ENCODE results near the gene TCP11L2. TPM values are rescaled to one million over a fixed set of nuclear protein-coding genes. Genes with fewer than 3 reads are reported as not detected.

The TCP11L2 gene
- total RNA-seq, 1 donor from 2014 or later, result 7.8 TPM

DNA sequence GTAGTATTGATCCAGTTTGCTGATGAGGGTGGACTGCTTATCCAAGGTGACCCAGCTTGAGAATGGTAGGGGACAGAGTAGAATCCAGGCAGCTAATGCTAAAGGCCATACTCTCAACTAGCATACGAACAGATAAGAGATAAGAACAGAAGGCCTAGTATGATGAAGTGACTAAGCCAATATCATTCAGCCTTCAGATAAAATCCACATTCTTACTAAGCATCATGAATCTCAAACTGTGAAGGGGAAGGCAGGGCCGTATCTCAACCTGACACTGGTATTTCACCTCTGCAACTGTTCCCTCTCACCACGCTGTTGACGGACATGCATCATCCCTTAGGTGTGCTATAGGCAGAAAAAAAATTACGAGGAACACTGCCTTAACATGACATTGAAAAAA lies 46.6 kb upstream of the TCP11L2 start:
- peaks cover 21% of the 10 kb centered on the region for H3K4me1 ChIP-seq
- H3K36me3 ChIP-seq, result no peaks in the 10 kb centered on the region
- Mint-ChIP-seq H3K9me3 (peaks cover 3% of the 10 kb centered on the region), H3K27ac (no peak overlapping the region), H3K36me3 (no peaks in the 10 kb centered on the region), H3K27me3 (ENCODE audit: insufficient read depth, low read depth) (peaks cover 2% of the 10 kb centered on the region), H3K4me1 (peaks cover 10% of the 10 kb centered on the region), H3K4me3 (no peak overlapping the region)
- H3K4me3 ChIP-seq, result no peak overlapping the region
- no peak for DNase-seq (ENCODE audit: low spot score)
- H3K27ac ChIP-seq, result no peak overlapping the region
- H3K4me2 ChIP-seq, result no peak overlapping the region
- H3K27me3 ChIP-seq, result no peaks in the 10 kb centered on the region
- H3K79me2 ChIP-seq (ENCODE audit: low read depth), result no peaks in the 10 kb centered on the region
- H3K9ac ChIP-seq, result no peak overlapping the region
- peaks cover 11% of the 10 kb centered on the region for H3F3A ChIP-seq (ENCODE audit: low read depth)
- H4K20me1 ChIP-seq (ENCODE audit: low read depth), result no peaks in the 10 kb centered on the region
- H3K9me3 ChIP-seq (ENCODE audit: low read depth), result no peaks in the 10 kb centered on the region
- TF ChIP-seq, protein P1, sequence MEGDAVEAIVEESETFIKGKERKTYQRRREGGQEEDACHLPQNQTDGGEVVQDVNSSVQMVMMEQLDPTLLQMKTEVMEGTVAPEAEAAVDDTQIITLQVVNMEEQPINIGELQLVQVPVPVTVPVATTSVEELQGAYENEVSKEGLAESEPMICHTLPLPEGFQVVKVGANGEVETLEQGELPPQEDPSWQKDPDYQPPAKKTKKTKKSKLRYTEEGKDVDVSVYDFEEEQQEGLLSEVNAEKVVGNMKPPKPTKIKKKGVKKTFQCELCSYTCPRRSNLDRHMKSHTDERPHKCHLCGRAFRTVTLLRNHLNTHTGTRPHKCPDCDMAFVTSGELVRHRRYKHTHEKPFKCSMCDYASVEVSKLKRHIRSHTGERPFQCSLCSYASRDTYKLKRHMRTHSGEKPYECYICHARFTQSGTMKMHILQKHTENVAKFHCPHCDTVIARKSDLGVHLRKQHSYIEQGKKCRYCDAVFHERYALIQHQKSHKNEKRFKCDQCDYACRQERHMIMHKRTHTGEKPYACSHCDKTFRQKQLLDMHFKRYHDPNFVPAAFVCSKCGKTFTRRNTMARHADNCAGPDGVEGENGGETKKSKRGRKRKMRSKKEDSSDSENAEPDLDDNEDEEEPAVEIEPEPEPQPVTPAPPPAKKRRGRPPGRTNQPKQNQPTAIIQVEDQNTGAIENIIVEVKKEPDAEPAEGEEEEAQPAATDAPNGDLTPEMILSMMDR (IDR thresholded peaks at IDR 0.05), result no peak
- TF ChIP-seq EZH2phosphoT487 (IDR thresholded peaks at IDR 0.05) (no peak), EZH2 (IDR thresholded peaks at IDR 0.05) (no peak)
- H2AFZ ChIP-seq (replicated peaks), result no peak overlapping the region

DNA sequence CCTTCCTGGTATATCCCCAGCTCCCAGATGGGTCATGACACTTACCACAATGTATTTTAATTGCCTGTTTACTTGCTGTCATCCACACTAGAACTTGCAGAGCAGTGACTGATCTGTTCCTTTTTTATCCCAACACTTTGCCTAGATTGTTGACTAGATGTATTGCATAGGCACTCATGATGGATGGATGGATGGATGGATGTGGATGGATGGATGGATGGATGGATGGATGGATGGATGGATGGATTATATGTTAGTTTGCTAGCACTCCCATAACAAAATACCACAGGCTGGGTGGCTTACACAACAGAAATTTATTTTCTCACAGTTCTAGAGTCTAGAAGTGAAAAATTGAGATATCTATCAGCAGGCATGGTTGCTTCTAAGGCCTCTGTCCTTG lies 46.0 kb upstream of the TCP11L2 start:
- no peak overlapping the region for H3K27ac ChIP-seq
- Mint-ChIP-seq H3K4me1 (peaks cover 6% of the 10 kb centered on the region), H3K27me3 (ENCODE audit: insufficient read depth, low read depth) (peaks cover 2% of the 10 kb centered on the region), H3K9me3 (peaks cover 3% of the 10 kb centered on the region), H3K36me3 (no peaks in the 10 kb centered on the region), H3K27ac (no peak overlapping the region), H3K4me3 (no peak overlapping the region)
- no peaks in the 10 kb centered on the region for H3K36me3 ChIP-seq
- H3F3A ChIP-seq (ENCODE audit: low read depth), result peaks cover 11% of the 10 kb centered on the region
- H4K20me1 ChIP-seq (ENCODE audit: low read depth), result no peaks in the 10 kb centered on the region
- H3K9ac ChIP-seq, result no peak overlapping the region
- peaks cover 18% of the 10 kb centered on the region for H3K4me1 ChIP-seq
- H3K4me3 ChIP-seq, result no peak overlapping the region
- TF ChIP-seq EZH2 (IDR thresholded peaks at IDR 0.05) (no peak), EZH2phosphoT487 (IDR thresholded peaks at IDR 0.05) (no peak)
- TF ChIP-seq, protein P1 (IDR thresholded peaks at IDR 0.05), result no peak
- no peak overlapping the region for H3K4me2 ChIP-seq
- H3K9me3 ChIP-seq (ENCODE audit: low read depth), result no peaks in the 10 kb centered on the region
- no peak for DNase-seq (ENCODE audit: low spot score)
- H2AFZ ChIP-seq (replicated peaks), result no peak overlapping the region
- no peaks in the 10 kb centered on the region for H3K79me2 ChIP-seq (ENCODE audit: low read depth)
- no peaks in the 10 kb centered on the region for H3K27me3 ChIP-seq

DNA sequence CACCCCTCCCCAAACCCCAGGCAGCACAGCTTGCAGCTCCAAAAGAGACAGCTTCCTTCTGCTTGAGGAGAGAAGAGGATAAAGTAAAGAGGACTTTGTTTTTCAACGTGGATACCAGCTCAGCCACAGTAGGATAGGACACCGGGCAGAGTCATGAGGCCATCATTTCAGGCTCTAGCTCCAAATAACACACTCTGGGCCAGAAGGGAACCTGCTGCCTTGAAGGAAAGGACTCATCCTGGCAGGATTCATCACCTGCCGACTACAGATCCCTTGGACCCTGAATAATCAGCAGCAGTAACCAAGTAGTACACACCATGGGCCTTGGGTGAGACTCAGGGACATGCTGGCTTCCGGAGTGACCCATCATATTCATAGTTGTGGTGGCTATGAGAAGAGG lies 44.3 kb upstream of the TCP11L2 start:
- no peaks in the 10 kb centered on the region for H3K4me1 Mint-ChIP-seq
- H3K4me2 ChIP-seq, result no peak overlapping the region
- no peaks in the 10 kb centered on the region for H3K79me2 ChIP-seq (ENCODE audit: low read depth)
- DNase-seq (ENCODE audit: low spot score), result no peak
- no peaks in the 10 kb centered on the region for H3K36me3 Mint-ChIP-seq
- H3K27ac ChIP-seq, result no peak overlapping the region
- H3K27ac Mint-ChIP-seq, result no peak overlapping the region
- H3K4me1 ChIP-seq, result peaks cover 13% of the 10 kb centered on the region
- no peaks in the 10 kb centered on the region for H4K20me1 ChIP-seq (ENCODE audit: low read depth)
- no peak for TF ChIP-seq EZH2phosphoT487 (IDR thresholded peaks at IDR 0.05)
- TF ChIP-seq, protein P1 (IDR thresholded peaks at IDR 0.05), result no peak
- TF ChIP-seq EZH2 (IDR thresholded peaks at IDR 0.05), result no peak
- peaks cover 4% of the 10 kb centered on the region for H3K9me3 Mint-ChIP-seq
- no peaks in the 10 kb centered on the region for H3K9me3 ChIP-seq (ENCODE audit: low read depth)
- H3K9ac ChIP-seq, result no peak overlapping the region
- H3K36me3 ChIP-seq, result no peaks in the 10 kb centered on the region
- H2AFZ ChIP-seq (replicated peaks), result no peak overlapping the region
- H3K27me3 Mint-ChIP-seq (ENCODE audit: insufficient read depth, low read depth), result peaks cover 2% of the 10 kb centered on the region
- H3F3A ChIP-seq (ENCODE audit: low read depth), result peaks cover 11% of the 10 kb centered on the region
- no peaks in the 10 kb centered on the region for H3K27me3 ChIP-seq
- no peak overlapping the region for H3K4me3 ChIP-seq
- no peak overlapping the region for H3K4me3 Mint-ChIP-seq

All from neural progenitor cell (in vitro differentiated cells).